CD4-positive, alpha-beta T cell treated with Interleukin-21 for 1 hour (primary cell): ENCODE results near the gene CYP3A5.
"Not testable (repeated sequence)": the region's sequence is repeated elsewhere in the genome, so short reads cannot be mapped to it uniquely, and the experiment has no call there.

Experiments
- DNase-seq: peaks from one replicate; pipeline ENCODE4 v3.0.0-alpha.2; 2020

Gene CYP3A5

GRCh38 chr7:99679400-99680191 is at the start of gene CYP3A5:
CYP3A5 (minus strand) TSS chr7:99679996; CDS start chr7:99679896, 100 bp downstream.
- no peak for DNase-seq

- DNase-seq = no peak
These were observed 48.8 kb upstream of the CYP3A5 start for GRCh38 chr7:99728615-99729014.

GRCh38 chr7:99723201-99723600 is 43.4 kb upstream of the CYP3A5 start:
- not testable (repeated sequence) for DNase-seq

GRCh38 chr7:99720800-99721595 is 41.2 kb upstream of the CYP3A5 start:
- DNase-seq = no peak

GRCh38 chr7:99719996-99720769 is 40.4 kb upstream of the CYP3A5 start:
- no peak for DNase-seq

GRCh38 chr7:99713995-99714570 is 34.3 kb upstream of the CYP3A5 start:
- DNase-seq = no peak

GRCh38 chr7:99709838-99710578 is 30.2 kb upstream of the CYP3A5 start:
- DNase-seq = no peak

GRCh38 chr7:99709260-99709659 is 29.5 kb upstream of the CYP3A5 start:
- no peak for DNase-seq

GRCh38 chr7:99707096-99707495 is 27.3 kb upstream of the CYP3A5 start:
- DNase-seq = no peak

- DNase-seq = no peak
These were observed 20.1 kb upstream of the CYP3A5 start for GRCh38 chr7:99699946-99700345.

GRCh38 chr7:99698867-99699730 is 19.3 kb upstream of the CYP3A5 start:
- DNase-seq = not testable (repeated sequence)

GRCh38 chr7:99694912-99695304 is 15.1 kb upstream of the CYP3A5 start:
- DNase-seq = no peak

GRCh38 chr7:99694201-99694911 is 14.6 kb upstream of the CYP3A5 start:
- no peak for DNase-seq

GRCh38 chr7:99693427-99694200 is 13.8 kb upstream of the CYP3A5 start:
- DNase-seq = no peak

- no peak for DNase-seq
These were observed 13.3 kb upstream of the CYP3A5 start for GRCh38 chr7:99693100-99693426.

- DNase-seq = not testable (repeated sequence)
These were observed 12.8 kb upstream of the CYP3A5 start for GRCh38 chr7:99692563-99692962.

GRCh38 chr7:99691658-99692057 is 11.9 kb upstream of the CYP3A5 start:
- DNase-seq = not testable (repeated sequence)

GRCh38 chr7:99690918-99691317 is 11.1 kb upstream of the CYP3A5 start:
- not testable (repeated sequence) for DNase-seq

- DNase-seq = not testable (repeated sequence)
These were observed 6.2 kb upstream of the CYP3A5 start for GRCh38 chr7:99685871-99686608.
